GM23248 (cell line): ENCODE data around the gene FBXO44.

Experiments used
- EZH2 ChIP-seq: fragments of 200-600 bp; sonication (generic); IDR thresholded peaks from 2 replicates; pipeline ENCODE4 v1.6.1; 2018; ENCODE audit warnings: antibody characterized with exemption, mild to moderate bottlenecking; ENCODE audit not compliant: insufficient read depth, poor library complexity, severe bottlenecking
- EZH2phosphoT487 ChIP-seq: fragments of 200-600 bp; sonication (generic); IDR thresholded peaks from 2 replicates; pipeline ENCODE4 v1.6.1; 2018; ENCODE audit warnings: antibody characterized with exemption, moderate library complexity, mild to moderate bottlenecking, low read depth; ENCODE audit not compliant: insufficient read depth

GRCh38 chr1:11676386-11677103 lies 21.9 kb downstream of the FBXO44 start:
- TF ChIP-seq EZH2phosphoT487 (no peak), EZH2 (no peak)
